Thymus (tissue), 11 donors: ENCODE data around the gene PATJ. TPM values are rescaled to one million over a fixed set of nuclear protein-coding genes. Genes with fewer than 3 reads are reported as not detected.

Experiments
- DNase-seq, 9 donors: peaks; one replicate each; pipeline ENCODE4 v3.0.0-alpha.2; 2013; ENCODE audit warnings: low spot score in 9 of 9, low read depth in 6 of 9, missing footprints in 1 of 9
- H3K27ac ChIP-seq, 2 donors: one replicate each; pipeline ENCODE4 v1.5.1; 2013; ENCODE audit warnings: control low read depth in 1 of 2, low read depth in 1 of 2, low read length in 1 of 2, mild to moderate bottlenecking in 1 of 2, moderate library complexity in 1 of 2
- H3K27me3 ChIP-seq, 2 donors: one replicate each; pipeline ENCODE4 v1.5.1; 2013; ENCODE audit warnings: low read length in 1 of 2; ENCODE audit not compliant: control insufficient read depth in 2 of 2, insufficient read depth in 1 of 2
- H3K36me3 ChIP-seq, 2 donors: one replicate each; pipeline ENCODE4 v1.5.1; 2013; ENCODE audit warnings: low read length in 1 of 2, mild to moderate bottlenecking in 1 of 2, moderate library complexity in 1 of 2; ENCODE audit not compliant: control insufficient read depth in 2 of 2, insufficient read depth in 2 of 2
- H3K4me1 ChIP-seq, 2 donors: one replicate each; pipeline ENCODE4 v1.5.1; 2013; ENCODE audit warnings: low read length in 2 of 2; ENCODE audit not compliant: control insufficient read depth in 2 of 2, insufficient read depth in 2 of 2
- H3K4me3 ChIP-seq, 2 donors: one replicate each; pipeline ENCODE4 v1.5.1; 2013; ENCODE audit warnings: low read length in 2 of 2, control low read depth in 1 of 2, mild to moderate bottlenecking in 1 of 2
- H3K9me3 ChIP-seq, 2 donors: one replicate each; pipeline ENCODE4 v1.5.1; 2013; ENCODE audit warnings: low read length in 1 of 2, mild to moderate bottlenecking in 1 of 2; ENCODE audit not compliant: control insufficient read depth in 2 of 2, insufficient read depth in 1 of 2
- WGBS: extraction: QIAGEN DNeasy Blood & Tissue Kit; methylation state at CpG from one replicate; pipeline ENCODE4 v1.1.7; 2013; 5-methylcytosine and 5-hydroxymethylcytosine counted together
- polyA plus RNA-seq: library from polyadenylated mRNA; stranded (reverse); fragments of 200-250 nt; gene quantifications from one replicate; pipeline ENCODE4 v1.2.3, GENCODE V29; 2013
- total RNA-seq: library from RNA; stranded (reverse); fragments of 120-200 nt; gene quantifications from one replicate; pipeline ENCODE4 v1.2.4, GENCODE V29; 2013
- donor health status: healthy.

The PATJ gene
- total and polyA plus RNA-seq, 2 donors: 8.6 to 12.4 TPM

DNA sequence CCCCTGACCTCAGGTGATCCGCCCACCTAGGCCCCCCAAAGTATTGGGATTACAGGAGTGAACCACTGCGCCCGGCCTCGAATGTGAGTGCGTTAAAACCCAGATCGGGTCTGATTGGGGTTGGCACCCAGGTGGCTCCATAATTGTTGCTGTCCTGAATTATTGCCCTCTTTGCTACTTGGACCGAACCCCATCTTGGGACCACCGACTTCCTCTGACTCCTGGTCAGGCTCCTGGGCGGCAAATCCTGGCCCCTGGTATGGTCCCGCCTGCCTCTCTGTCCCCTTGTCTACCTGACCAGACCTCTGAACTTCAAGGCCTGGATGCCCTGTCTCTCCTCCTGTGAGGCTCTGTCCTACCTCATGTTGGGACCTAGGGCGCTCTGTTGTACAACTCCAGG, 485.2 kb downstream of the PATJ start:
- Histone ChIP-seq H3K27me3 (no peaks in the 10 kb centered on the region), H3K4me3 (no peak overlapping the region), H3K36me3 (no peaks in the 10 kb centered on the region), H3K4me1 (peaks cover 0 to 3% of the 10 kb centered on the region in 2 donors), H3K9me3 (no peaks in the 10 kb centered on the region), H3K27ac (no peak overlapping the region)
- no peak for DNase-seq
- WGBS: 86% methylated on average over 11 of the region's 11 CpGs

Other genes starting within 250 kb of the PATJ start
- 46.0 TPM for gene TM2D1, start 17.3 kb upstream of the PATJ start, total RNA-seq
- 33.6 TPM for gene TM2D1, start 17.3 kb upstream of the PATJ start, polyA plus RNA-seq